HG02885 (cell line): ENCODE data around the gene HCRTR2.
"Not testable (repeated sequence)": the region's sequence is repeated elsewhere in the genome, so short reads cannot be mapped to it uniquely, and the experiment has no call there.

Experiments
- ATAC-seq: cut with Tn5 transposase; IDR thresholded peaks from one replicate; pipeline ENCODE4 v1.9.1; 2021; ENCODE audit warnings: mild to moderate bottlenecking; ENCODE audit not compliant: unreplicated experiment, poor library complexity

HCRTR2 gene

GRCh38 chr6:55174211-55175026 is at the start of gene HCRTR2:
HCRTR2 (plus strand) TSS chr6:55174515; CDS start chr6:55174588, 73 bp downstream.
- ATAC-seq, result no peak

GRCh38 chr6:55130806-55131324 is 43.5 kb upstream of the HCRTR2 start:
- ATAC-seq, result no peak

GRCh38 chr6:55131616-55132015 is 42.7 kb upstream of the HCRTR2 start:
- ATAC-seq, result no peak

- no peak for ATAC-seq
These were observed 37.4 kb upstream of the HCRTR2 start for GRCh38 chr6:55136916-55137315.

DNA sequence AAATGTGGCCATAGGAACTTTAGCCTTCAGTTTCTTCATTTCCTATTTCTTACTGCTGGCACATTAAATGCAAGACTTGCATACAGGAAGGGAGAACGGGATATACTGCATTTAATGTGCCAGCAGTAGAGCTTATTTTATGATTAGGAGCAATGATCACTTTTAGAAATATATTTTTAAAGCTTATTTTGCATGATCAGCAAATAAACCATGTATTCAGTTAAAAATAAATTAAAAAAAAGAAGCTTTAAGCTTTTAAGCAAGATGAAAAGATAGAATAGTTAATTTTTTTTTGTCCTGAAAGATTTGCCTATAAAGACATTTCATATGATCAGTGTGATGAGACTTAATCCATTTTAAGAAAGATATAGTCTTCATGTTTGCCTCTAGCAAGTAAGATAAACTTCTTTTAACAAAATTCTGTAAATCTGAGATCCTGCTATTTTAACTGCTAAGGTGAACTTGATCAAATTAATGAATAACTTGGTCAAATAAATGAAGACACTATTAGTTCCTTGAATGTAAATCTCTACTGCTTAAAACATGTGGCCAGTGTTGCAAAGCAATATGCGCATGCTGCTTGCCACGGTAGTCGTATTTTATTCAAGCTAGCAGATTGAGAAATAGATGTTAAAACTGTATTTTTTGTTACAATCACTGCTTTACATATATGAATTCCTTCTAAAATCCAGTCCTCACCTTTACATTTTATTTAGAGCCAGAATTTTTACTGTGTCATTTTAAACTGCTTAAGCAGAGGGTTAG is 36.2 kb upstream of the HCRTR2 start:
- ATAC-seq, result no peak

- no peak for ATAC-seq
These were observed 32.7 kb upstream of the HCRTR2 start for GRCh38 chr6:55141611-55142010.

DNA sequence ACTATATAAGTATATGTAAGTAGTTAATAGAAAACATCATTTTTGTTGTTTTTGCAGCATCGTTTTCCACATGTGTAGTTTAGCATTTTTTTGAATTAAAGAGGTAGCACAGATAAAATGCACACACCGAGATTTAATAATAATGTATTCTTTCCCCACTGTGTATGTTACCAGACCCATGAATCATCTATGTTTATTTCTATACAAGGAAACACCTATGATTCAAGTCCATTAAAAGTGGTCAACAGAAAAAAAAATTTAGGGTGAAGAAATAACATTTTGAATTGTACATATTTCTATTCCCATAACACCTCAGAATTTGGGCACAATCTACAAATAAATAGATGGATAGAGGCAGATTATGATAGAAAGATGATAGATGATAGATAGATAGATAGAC is 31.7 kb upstream of the HCRTR2 start:
- no peak for ATAC-seq

GRCh38 chr6:55153284-55153683 is 21.0 kb upstream of the HCRTR2 start:
- no peak for ATAC-seq

DNA sequence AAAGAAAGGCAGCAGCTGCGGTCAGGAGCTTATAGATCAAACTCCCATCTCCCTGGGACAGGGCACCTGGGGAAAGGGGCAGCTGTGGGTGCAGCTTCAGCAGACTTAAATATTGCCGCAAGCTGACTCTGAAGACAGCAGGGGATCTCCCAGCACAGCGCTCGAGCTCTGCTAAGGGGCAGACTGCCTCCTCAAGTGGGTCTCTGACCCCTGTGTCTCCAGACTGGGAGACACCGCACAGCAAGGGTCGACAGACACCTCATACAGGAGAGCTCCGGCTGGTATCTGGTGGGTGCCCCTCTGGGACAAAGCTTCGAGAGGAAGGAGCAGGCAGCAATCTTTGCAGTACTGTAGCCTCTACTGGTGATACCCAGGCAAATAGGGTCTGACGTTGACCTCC is 15.5 kb upstream of the HCRTR2 start:
- not testable (repeated sequence) for ATAC-seq

DNA sequence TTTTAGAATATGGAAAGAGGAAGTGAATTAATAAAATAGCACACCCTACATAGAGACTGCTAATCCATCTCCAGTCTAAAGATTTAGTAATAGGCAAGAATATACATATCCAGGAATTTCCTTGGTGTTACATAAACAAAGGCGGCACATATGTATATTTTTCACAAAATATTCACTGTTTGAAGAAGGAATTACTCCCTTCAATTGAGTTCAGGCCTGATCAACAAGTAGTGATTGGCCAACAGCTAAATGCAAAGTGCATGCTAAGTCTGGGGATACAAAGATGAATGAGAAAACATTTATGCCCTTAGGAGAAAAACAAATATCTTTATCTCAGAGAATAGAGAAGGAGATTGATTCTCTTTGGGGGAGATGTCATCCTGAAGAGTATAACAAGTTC is 6.5 kb upstream of the HCRTR2 start:
- ATAC-seq, result no peak

DNA sequence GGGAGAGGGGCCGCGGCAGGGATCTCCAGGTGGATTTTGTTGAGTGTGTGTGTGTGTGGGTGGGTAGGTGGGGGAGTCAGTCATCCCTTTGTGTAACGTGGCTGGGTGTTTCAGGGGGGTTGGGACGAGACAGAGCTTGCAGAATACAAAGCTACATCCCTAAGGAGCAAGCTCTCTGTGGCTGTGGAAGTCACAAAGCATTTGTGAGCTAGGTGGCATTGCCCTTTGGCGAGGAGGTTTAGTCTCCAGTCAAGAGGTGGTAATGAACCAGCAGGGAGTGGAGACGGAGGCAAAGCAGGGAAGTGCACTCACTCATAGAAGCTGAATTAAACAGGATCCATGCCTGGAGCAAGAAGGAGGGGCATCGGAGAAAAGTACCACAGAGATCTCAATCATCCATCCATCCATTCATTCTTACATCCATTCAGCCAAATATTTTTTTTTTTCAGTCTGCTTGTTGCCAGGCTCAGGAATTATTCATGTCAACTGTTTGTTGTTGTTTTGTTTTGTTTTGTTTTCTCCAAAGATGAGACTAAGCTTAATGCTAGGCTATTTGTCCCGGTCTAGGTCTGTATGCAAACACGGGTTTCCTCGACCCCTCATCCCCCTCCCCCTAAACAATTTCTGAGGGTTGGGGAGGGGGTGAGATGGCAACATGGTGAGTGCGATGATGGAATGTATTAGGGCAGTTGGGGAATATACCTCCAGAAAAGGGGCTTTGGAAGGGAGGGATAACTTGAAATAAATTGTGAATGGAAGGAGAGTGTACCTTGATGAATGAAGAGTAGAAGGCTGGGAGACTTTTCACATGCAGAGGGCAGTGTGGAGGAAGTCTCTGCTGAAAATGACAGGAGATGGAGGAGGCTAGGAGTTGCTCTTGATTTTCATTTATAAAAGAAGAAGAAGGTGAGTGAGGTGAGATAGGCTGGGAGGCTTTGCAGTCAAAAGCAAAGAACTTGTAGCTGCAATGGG is 1.0 kb downstream of the HCRTR2 start:
- ATAC-seq, result no peak

GRCh38 chr6:55176958-55177357 is 2.6 kb downstream of the HCRTR2 start:
- ATAC-seq, result no peak

DNA sequence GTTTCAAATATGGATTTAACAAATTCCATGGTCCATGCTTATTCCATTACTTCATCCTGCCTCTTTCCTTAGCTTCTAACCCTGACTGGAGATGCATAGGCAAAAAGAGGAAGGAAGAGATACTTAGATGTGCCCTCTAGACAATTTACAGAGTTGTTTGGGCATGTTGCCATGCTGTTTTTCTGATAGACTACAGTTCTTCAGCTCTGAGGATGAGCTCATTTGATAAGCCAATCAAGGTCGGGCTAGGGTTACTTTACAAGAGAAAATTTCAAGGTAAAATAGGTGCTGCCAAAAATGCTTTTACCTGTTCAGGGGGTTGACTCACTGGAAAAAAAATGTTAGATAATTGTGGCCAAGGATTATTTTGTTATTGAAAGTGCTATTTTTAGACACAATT is 5.9 kb downstream of the HCRTR2 start:
- ATAC-seq, result no peak

- no peak for ATAC-seq
These were observed 7.8 kb downstream of the HCRTR2 start for GRCh38 chr6:55182016-55182650.

DNA sequence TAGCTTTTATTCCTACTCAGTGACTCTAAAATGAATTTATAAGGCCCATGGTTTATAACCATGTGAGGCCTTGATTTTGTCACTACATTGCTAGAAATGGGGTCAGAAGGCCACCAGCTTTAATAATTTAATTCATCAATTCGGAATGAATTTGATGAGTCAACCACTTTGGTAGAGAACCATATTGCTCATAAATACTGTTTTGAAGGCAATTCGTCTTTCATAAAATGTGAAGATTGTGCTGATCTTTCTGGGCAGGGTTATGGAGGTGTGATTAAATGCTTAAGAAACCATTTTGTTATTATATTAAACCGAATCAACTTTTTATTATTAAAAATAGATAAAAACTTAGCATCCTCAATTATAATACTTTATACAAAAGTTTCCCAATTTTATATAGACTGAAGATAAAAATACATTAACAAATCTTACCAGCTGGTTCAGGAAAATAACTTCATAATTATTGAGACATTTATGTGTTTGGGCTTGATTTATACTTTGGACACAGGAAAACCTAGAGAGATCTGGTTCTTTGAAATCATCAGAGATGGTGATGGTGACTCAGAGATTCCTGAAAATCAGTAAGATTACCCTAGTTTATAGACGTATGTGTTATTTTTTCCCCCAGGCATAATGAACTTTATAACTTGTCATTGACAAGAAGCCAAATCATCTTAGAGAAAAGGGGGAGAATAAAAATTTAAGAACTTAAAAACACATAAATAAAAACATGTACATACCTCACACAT is 10.6 kb downstream of the HCRTR2 start:
- ATAC-seq, result no peak

- ATAC-seq, result no peak
These were observed 24.4 kb downstream of the HCRTR2 start for GRCh38 chr6:55198715-55199114.

- ATAC-seq, result no peak
These were observed 24.9 kb downstream of the HCRTR2 start for GRCh38 chr6:55199239-55199638.

- no peak for ATAC-seq
These were observed 34.5 kb downstream of the HCRTR2 start for GRCh38 chr6:55208478-55209458.
